Tibial artery (tissue), 4 donors: ENCODE data around the gene TMEM161B.

Source experiments
- DNase-seq, 2 donors: peaks; one replicate each; pipeline ENCODE4 v3.0.0-alpha.2; 2019
- H3K27ac ChIP-seq, 2 donors: fragments of 200-600 bp; sonication (generic) in 1 of 2; 1 replicate in 1 of 2; 2 replicates in 1 of 2; pipeline ENCODE4 v1.5.1; 2018 to 2019; ENCODE audit warnings: mild to moderate bottlenecking in 1 of 2
- H3K27me3 ChIP-seq, 2 donors: fragments of 200-600 bp; sonication (generic) in 1 of 2; one replicate each; pipeline versions ENCODE4 v1.5.1 to v1.6.0; 2016 to 2019
- H3K36me3 ChIP-seq, 3 donors: fragments of 200-600 bp; sonication (generic) in 2 of 3; one replicate each; pipeline ENCODE4 v1.5.1; 2016 to 2019; ENCODE audit warnings: mild to moderate bottlenecking in 2 of 3
- H3K4me1 ChIP-seq, 4 donors: fragments of 200-600 bp; sonication (generic) in 2 of 4; 1 replicate in 3 of 4; 2 replicates in 1 of 4; pipeline ENCODE4 v1.5.1; 2016 to 2019
- H3K4me3 ChIP-seq, 2 donors: fragments of 200-600 bp; sonication (generic) in 1 of 2; 1 replicate in 1 of 2; 2 replicates in 1 of 2; pipeline ENCODE4 v1.5.1; 2018 to 2019; ENCODE audit warnings: mild to moderate bottlenecking in 2 of 2
- H3K9me3 ChIP-seq, 3 donors: fragments of 200-600 bp; sonication (generic) in 1 of 3; one replicate each; pipeline ENCODE4 v1.5.1; 2016 to 2019
- CTCF ChIP-seq, 2 experiments: fragments of 200-600 bp in 1 of 2; fragments of 450-650 bp in 1 of 2; IDR thresholded peaks; one replicate each; pipeline ENCODE4 v1.5.1; 2017 to 2019; ENCODE audit warnings: antibody characterized with exemption in 2 of 2, mild to moderate bottlenecking in 1 of 2, moderate library complexity in 1 of 2
- intact Hi-C: fragments of 100-400 bp; cut with DNase I; formaldehyde crosslinking; loops from one replicate; pipeline ENCODE4 v1.15.0; 2023; ENCODE audit warnings: low total_unique reads

TMEM161B gene

GRCh38 chr5:88287846-88288527, 19.3 kb upstream of the TMEM161B start:
- no peak for TF ChIP-seq CTCF (IDR thresholded peaks at IDR 0.05)
- no peak overlapping the region for H3K4me3 ChIP-seq
- peaks cover 0 to 15% (median 14%) of the 10 kb centered on the region in 3 donors for H3K36me3 ChIP-seq
- no peak for DNase-seq
- intact Hi-C loops, result no loop called here
- no peak overlapping the region for H3K27ac ChIP-seq
- H3K27me3 ChIP-seq, result no peaks in the 10 kb centered on the region
- H3K4me1 ChIP-seq, result no peaks in the 10 kb centered on the region
- H3K9me3 ChIP-seq, result no peaks in the 10 kb centered on the region

- no peak overlapping the region for H3K27ac ChIP-seq
- no peak for DNase-seq
- TF ChIP-seq CTCF (IDR thresholded peaks at IDR 0.05), result no peak
- H3K27me3 ChIP-seq, result no peaks in the 10 kb centered on the region
- peaks cover 0 to 16% (median 15%) of the 10 kb centered on the region in 3 donors for H3K36me3 ChIP-seq
- no peak overlapping the region for H3K4me3 ChIP-seq
- intact Hi-C loops, result no loop called here
- H3K9me3 ChIP-seq, result no peaks in the 10 kb centered on the region
- H3K4me1 ChIP-seq, result no peaks in the 10 kb centered on the region
Measured at GRCh38 chr5:88287302-88287701, 18.7 kb upstream of the TMEM161B start.

- TF ChIP-seq CTCF (IDR thresholded peaks at IDR 0.05), result no peak
- no peaks in the 10 kb centered on the region for H3K4me1 ChIP-seq
- DNase-seq, result no peak
- intact Hi-C loops, result no loop called here
- H3K4me3 ChIP-seq, result no peak overlapping the region
- no peaks in the 10 kb centered on the region for H3K27me3 ChIP-seq
- peaks cover 0 to 8% (median 4%) of the 10 kb centered on the region in 3 donors for H3K36me3 ChIP-seq
- no peaks in the 10 kb centered on the region for H3K9me3 ChIP-seq
- H3K27ac ChIP-seq, result no peak overlapping the region
Measured at GRCh38 chr5:88283690-88284089, 15.0 kb upstream of the TMEM161B start.

GRCh38 chr5:88281322-88281721, 12.7 kb upstream of the TMEM161B start:
- Histone ChIP-seq H3K9me3 (no peaks in the 10 kb centered on the region), H3K4me3 (no peak overlapping the region), H3K27me3 (no peaks in the 10 kb centered on the region), H3K4me1 (no peaks in the 10 kb centered on the region), H3K36me3 (peaks cover 0 to 14% (median 2%) of the 10 kb centered on the region in 3 donors), H3K27ac (no peak overlapping the region)
- intact Hi-C loops, result no loop called here
- no peak for TF ChIP-seq CTCF (IDR thresholded peaks at IDR 0.05)
- no peak for DNase-seq

- H3K4me3 ChIP-seq, result no peak overlapping the region
- no peak overlapping the region for H3K27ac ChIP-seq
- TF ChIP-seq CTCF (IDR thresholded peaks at IDR 0.05), result no peak
- H3K36me3 ChIP-seq, result peaks cover 0 to 14% (median 4%) of the 10 kb centered on the region in 3 donors
- no peaks in the 10 kb centered on the region for H3K27me3 ChIP-seq
- intact Hi-C loops, result no loop called here
- DNase-seq, result no peak
- H3K9me3 ChIP-seq, result no peaks in the 10 kb centered on the region
- H3K4me1 ChIP-seq, result no peaks in the 10 kb centered on the region
Measured at GRCh38 chr5:88279584-88279983, 10.9 kb upstream of the TMEM161B start.
